ENCODE results near the gene HIVEP1.

- TF ChIP-seq CTCF (IDR thresholded peaks at IDR 0.05; ENCODE audit: low read depth, low read length, missing input control) (no peak), TAF1 (conservative IDR thresholded peaks at IDR 0.05) (no peak), RAD21 (IDR thresholded peaks at IDR 0.05) (no peak), ATF3 (IDR thresholded peaks at IDR 0.05) (no peak), EGR1 (IDR thresholded peaks at IDR 0.05; ENCODE audit: low read depth in 2 of 2) (no peak), GABPA (IDR thresholded peaks at IDR 0.05 in 1 of 2, conservative IDR thresholded peaks at IDR 0.05 in 1 of 2) (no peak), HNF4G (IDR thresholded peaks at IDR 0.05) (no peak), RXRA (IDR thresholded peaks at IDR 0.05) (no peak), REST (IDR thresholded peaks at IDR 0.05) (no peak), MAX (IDR thresholded peaks at IDR 0.05) (no peak), JUND (IDR thresholded peaks at IDR 0.05) (no peak), YY1 (IDR thresholded peaks at IDR 0.05) (no peak), FOXA1 (IDR thresholded peaks at IDR 0.05) (no peak)
Observed at GRCh38 chr6:11964729-11965335, 47.3 kb upstream of the HIVEP1 start.
